DMS53 treated with DMSO at 0.1 percent for 48 hours (cell line): Measurements from ENCODE around the gene CRYBB1.

Experiments used
- DNase-seq: peaks from one replicate; lab custom pipeline; 2025; ENCODE audit not compliant: unreplicated experiment; lab: John Stamatoyannopoulos, UW

Gene CRYBB1

GRCh38 chr22:26580240-26580962 is 37.4 kb downstream of the CRYBB1 start:
- no peak for DNase-seq

- DNase-seq, result no peak
Observed at GRCh38 chr22:26579331-26579886, 38.4 kb downstream of the CRYBB1 start.

GRCh38 chr22:26577081-26577480 is 40.7 kb downstream of the CRYBB1 start:
- DNase-seq, result no peak

DNA sequence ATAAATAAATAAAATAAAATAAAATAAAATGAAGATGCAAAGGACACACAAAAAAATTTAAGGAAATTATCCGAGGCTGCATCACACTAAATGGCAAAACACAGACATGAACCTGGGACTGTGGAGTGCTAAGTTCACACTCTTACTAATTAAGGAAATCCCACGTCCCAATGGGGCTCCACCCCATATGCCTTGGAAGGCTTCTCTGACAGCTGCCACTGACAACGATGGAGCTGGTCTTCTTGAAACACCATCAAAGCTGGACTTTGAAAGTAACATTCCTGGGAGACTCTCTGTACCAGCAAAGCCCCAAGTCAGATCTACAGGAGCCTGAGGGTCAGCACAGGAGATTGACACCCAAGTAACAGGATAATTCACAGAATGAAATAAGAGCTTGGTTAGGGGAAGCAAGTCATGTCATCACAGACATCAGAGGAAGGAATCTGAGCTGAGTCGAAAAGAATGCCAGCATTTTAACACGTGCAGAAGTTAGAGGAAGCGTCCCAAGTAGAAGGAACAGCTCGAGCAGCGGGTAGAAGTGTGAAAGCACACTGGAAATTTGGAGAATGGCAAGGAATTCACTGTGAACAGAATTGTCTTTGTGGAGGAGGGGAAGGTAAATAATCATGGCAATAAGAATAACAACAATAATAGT is 41.7 kb downstream of the CRYBB1 start:
- DNase-seq, result no peak

DNA sequence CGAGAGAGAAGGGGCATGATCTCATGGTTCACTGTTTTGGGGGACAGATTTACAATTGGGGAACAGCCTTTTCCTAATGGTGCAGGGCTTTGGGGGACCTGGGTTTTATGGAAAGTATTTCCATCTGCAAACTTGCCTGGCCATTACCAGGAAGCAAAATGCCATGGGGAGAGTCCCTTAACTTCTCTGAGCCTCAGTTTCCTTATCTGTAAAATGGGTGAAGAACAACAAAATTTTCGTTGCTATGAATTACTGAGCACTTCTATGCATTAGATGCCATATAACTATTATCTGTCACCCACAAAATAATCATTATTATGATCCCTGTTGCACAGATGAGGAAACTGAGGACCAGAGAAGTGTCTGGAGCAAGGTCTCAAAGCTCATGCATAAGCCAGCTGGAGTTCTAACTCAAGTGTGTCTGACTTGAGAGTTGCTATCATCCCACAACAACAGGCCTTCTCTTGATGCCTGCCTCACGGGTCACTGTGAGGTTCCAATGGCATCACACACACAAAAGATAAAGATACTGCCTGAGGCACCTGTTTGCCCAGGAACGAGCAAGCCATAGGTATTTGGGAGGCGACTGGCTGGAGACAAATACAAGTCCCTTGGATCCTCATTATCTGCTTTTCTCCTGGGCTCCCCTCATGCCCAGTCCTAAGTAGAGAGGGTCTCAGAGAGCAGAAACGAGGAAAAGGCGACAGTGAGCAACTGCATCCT is 43.7 kb downstream of the CRYBB1 start:
- no peak for DNase-seq

DNA sequence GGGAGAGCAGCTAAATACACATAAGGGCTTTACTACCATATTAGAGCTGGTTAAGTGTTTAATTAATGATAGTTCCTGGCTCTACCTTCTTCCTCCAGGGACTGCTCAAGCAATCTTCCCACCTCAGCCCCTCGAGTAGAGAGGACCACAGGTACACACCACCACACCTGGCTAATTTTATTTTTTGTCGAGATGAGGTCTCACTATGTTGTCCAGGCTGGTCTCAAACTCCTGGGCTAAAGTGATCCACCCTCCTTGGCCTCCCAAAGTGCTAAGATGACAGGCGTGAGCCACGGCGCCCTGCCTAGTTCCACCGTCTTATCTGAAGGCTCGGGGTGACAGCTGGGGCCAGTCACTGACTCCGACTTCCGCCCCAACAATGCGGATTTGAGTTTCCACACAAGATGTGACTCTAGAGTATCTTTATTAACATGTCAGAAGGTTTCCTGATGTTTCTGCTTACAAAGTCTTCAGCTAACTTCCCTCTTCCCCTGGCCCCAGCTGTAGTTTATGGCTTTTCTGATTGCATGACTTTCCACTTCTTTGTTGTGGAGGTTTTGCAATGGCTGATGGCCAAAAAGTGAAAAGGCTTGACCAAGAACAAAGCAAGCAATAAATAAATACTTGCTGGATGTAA is 44.7 kb downstream of the CRYBB1 start:
- no peak for DNase-seq

DNA sequence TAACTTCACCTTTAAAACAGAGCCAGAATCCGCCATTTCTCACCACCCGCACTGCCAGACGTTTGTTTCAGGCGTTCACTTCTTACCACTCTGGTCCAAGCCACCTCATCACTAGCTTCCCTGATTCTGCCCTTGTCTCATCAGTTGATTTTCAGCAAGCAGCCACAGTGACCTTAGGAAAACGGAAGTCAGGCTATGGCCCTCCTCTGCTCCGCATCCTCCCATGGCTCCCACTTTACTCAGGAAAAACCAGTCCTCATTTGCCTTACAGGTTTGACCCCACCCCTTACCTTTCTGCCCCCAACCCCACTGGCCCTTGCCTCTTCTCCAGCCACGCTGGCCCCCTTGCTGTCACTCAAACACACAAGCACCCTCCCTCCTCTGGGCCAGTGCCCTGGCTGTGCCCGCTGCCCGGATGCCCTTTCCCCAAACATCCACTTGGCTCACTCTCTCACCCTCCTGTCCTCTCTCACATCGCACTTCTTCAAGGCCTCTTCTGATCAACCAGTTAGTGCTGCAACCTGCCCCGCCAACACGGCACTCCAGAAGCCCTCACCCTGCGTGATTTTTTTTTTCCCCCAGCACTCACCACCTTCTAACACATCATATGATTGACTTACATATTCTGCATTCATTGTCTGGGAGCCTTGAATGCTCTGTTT is 46.8 kb downstream of the CRYBB1 start:
- DNase-seq, result no peak

- no peak for DNase-seq
Observed at GRCh38 chr22:26570115-26570514, 47.7 kb downstream of the CRYBB1 start.

DNA sequence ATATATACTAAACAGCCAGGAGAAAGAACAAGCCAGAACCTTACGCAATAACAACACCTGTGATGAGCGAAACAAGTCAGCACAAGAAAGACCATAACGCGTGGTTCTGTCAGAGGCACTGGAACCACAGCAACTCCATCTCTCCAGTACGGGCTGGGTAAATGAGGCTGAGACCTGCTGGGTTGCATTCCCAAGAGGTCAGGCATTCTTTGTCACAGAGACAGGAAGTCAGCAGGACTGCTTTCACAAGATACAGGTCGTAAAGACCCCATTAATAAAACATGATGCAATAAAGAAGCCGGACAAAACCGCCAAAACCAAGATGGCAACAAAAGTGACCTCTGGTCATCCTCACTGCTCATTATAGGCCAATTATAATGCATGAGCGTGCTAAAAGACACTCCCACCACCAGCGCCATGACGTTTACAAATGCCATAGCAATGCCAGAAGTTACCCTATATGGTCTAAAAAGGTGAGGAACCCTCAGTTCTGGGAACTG is 49.6 kb downstream of the CRYBB1 start:
- DNase-seq, result no peak

GRCh38 chr22:26567610-26568009 is 50.2 kb downstream of the CRYBB1 start:
- no peak for DNase-seq

DNA sequence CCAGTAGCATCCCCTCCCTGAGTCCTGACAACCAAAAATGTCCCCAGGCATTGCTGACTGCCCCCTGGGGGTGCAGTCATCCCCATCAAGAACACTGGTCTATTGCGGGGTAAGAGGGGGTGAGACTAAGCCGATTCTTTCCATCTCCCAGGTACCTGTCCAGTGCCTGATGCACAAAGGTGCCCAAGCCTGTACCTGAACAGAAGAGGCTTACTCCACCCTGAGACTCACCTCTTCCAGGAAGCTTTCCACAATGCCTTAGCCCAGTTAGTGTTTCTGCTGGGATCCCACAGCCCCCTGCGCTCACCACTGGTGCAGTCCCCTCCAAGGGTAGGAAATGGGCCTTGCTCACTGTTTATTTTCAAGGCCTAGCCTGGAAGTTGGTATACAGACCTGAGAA is 50.8 kb downstream of the CRYBB1 start:
- no peak for DNase-seq

GRCh38 chr22:26565889-26566288 is 51.9 kb downstream of the CRYBB1 start:
- DNase-seq, result no peak

DNA sequence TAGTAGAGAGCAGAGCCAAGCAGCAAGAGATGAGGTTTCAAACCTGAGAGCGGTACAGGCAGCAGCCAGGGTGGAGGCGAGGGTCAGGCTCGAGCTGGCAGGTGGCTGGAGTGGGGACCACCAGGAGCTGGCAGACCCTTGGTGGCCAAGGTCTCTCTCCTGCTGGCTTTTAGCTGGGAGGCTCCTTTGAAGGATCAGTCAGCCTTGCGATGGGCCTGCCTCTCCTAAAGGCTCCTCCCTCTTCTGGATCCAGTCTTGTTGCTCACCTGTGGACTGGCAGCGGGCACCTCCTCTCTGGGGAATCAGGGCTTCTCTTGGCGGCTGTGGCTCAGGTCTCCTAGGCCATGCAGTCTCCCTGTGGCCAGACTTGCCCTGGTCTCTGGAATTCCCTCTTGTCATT is 52.6 kb downstream of the CRYBB1 start:
- no peak for DNase-seq

DNA sequence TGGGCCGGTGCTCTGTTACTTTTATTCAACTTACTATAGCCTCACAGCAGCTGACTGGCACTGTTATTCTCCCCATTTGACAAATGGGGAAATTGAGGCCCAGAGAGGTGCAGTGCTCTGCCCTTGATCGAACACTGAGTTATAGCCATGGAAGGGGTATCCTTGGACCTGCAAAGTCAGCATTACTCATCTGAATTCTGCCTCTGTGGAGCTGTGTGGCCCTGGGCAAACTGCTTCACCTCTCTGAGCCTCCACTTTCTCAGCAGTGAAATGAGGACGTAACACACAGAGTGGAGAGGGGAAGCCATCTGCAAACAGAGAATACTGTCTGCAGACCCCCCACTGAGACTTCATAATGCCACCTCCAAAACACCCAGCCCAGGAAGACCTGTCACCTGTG is 53.2 kb downstream of the CRYBB1 start:
- DNase-seq, result no peak

DNA sequence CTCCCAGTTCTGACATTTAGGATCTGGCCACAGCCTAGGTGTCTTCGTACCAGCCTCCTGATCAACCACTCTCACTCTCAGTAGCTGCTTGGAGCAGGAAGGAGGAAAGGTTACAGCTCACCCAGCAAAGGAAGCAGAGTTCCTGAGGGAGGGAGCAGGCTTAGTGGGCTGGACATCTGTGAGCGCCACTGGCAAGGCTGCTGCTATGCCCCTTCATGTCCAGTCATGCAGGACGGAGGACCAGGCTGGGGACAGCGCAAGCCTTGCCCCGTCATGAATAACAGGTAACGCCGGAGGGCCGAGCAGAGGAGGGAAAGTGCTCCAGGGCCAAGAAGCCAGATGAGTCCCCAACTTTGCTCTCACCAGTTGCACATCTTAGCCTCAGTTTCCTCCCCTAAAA is 53.6 kb downstream of the CRYBB1 start:
- DNase-seq, result no peak

GRCh38 chr22:26563022-26563421 is 54.8 kb downstream of the CRYBB1 start:
- DNase-seq, result no peak

GRCh38 chr22:26561756-26562417 is 55.9 kb downstream of the CRYBB1 start:
- no peak for DNase-seq

- no peak for DNase-seq
Observed at GRCh38 chr22:26559961-26560575, 57.8 kb downstream of the CRYBB1 start.

DNA sequence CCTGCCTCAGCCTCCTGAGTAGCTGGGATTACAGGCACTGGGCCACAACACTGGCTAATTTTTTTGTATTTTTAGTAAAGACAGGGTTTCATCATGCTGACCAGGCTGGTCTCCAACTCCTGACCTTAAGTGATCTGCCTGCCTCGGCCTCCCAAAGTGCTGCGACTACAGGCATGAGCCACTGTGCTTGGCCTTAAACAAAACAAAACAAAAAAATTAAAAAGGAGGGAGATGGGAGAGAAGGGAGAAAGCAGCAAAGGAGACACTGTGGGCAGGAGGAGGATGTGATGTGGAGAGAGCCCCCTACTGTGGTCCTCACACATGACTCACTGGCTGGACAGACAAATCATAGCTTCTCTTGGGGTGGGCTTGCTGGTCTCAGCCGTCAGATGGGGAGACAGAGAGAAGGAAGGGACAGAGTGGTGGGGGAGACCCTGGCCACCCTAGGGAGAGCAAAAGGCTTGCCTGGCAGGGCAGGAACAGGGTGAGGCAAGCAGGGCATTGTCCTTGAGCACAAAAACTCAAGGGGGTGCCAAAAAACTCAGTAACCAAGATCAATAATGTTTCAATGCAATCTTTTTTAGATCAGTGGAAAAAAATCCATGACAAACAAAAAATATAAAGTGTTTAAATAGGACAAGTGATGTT is 59.5 kb downstream of the CRYBB1 start:
- DNase-seq, result no peak
